H1 (cell line): ENCODE results near the gene GAPT.

Experiments used
- CHD2 ChIP-seq: IDR thresholded peaks from 2 replicates; pipeline ENCODE4 v1.6.1; 2012; ENCODE audit warnings: low read length, improper control_type of control experiment
- JUND ChIP-seq: IDR thresholded peaks from 2 replicates; pipeline ENCODE4 v1.6.1; 2011; ENCODE audit warnings: mild to moderate bottlenecking, improper control_type of control experiment, low read length
- KDM1A ChIP-seq: fragments of 200-600, 300-600 bp; sonication (generic); IDR thresholded peaks from 2 replicates; pipeline ENCODE4 v1.7.1; 2016; ENCODE audit warnings: mild to moderate bottlenecking, low read length, borderline replicate concordance
- POLR2AphosphoS5 ChIP-seq: IDR thresholded peaks from 2 replicates; pipeline ENCODE4 v1.6.1; 2011; ENCODE audit warnings: low read depth, low read length
- RXRA ChIP-seq: IDR thresholded peaks from 2 replicates; pipeline ENCODE4 v1.6.1; 2011; ENCODE audit warnings: low read depth, mild to moderate bottlenecking, low read length, moderate library complexity; ENCODE audit not compliant: insufficient read depth
- SRF ChIP-seq: IDR thresholded peaks from 2 replicates; pipeline ENCODE4 v1.6.1; 2011; ENCODE audit warnings: mild to moderate bottlenecking, low read depth, low read length, moderate library complexity
- TF ChIP-seq, protein P1 (sequence below), 3 experiments: IDR thresholded peaks; 1 replicate in 2 of 3; 2 replicates in 1 of 3; pipeline versions ENCODE4 v1.5.1 to v1.6.1; 2011; ENCODE audit warnings: low read length in 3 of 3, mild to moderate bottlenecking in 3 of 3, inconsistent platforms in 2 of 3, low read depth in 1 of 3, moderate library complexity in 1 of 3; ENCODE audit not compliant: insufficient read depth in 1 of 3; ENCODE audit errors: control extremely low read depth in 1 of 3
- TF ChIP-seq, protein P2 (sequence below): IDR thresholded peaks from 2 replicates; pipeline ENCODE4 v1.6.1; 2011; ENCODE audit warnings: low read length, improper control_type of control experiment

DNA sequence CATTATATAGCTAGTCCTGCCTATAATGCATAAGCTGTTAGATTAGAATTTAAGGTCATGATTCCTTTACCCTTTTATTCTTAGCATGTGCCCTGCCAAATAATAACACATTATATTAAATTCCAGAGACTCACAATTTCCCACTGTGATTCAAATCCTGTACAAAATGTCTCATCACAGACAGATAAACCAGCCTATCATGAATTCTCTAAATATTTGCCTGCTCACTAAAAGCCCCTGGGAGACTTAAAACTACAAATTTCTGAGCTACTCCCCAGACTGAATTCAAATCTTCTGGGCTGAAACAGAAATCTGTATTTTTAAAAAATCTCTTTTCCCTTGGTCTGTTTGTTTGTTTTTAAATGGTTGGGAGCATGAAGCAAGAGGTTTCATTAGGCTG lies 32.7 kb downstream of the GAPT start:
- no peak for TF ChIP-seq RXRA
- no peak for TF ChIP-seq JUND
- TF ChIP-seq, protein P1, sequence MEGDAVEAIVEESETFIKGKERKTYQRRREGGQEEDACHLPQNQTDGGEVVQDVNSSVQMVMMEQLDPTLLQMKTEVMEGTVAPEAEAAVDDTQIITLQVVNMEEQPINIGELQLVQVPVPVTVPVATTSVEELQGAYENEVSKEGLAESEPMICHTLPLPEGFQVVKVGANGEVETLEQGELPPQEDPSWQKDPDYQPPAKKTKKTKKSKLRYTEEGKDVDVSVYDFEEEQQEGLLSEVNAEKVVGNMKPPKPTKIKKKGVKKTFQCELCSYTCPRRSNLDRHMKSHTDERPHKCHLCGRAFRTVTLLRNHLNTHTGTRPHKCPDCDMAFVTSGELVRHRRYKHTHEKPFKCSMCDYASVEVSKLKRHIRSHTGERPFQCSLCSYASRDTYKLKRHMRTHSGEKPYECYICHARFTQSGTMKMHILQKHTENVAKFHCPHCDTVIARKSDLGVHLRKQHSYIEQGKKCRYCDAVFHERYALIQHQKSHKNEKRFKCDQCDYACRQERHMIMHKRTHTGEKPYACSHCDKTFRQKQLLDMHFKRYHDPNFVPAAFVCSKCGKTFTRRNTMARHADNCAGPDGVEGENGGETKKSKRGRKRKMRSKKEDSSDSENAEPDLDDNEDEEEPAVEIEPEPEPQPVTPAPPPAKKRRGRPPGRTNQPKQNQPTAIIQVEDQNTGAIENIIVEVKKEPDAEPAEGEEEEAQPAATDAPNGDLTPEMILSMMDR (IDR thresholded peaks at IDR 0.05; ENCODE audit: control extremely low read depth in 1 of 3, insufficient read depth in 1 of 3, low read depth in 1 of 3, low read length in 3 of 3) = no peak
- TF ChIP-seq SRF = no peak
- TF ChIP-seq KDM1A = no peak
- TF ChIP-seq, protein P2, sequence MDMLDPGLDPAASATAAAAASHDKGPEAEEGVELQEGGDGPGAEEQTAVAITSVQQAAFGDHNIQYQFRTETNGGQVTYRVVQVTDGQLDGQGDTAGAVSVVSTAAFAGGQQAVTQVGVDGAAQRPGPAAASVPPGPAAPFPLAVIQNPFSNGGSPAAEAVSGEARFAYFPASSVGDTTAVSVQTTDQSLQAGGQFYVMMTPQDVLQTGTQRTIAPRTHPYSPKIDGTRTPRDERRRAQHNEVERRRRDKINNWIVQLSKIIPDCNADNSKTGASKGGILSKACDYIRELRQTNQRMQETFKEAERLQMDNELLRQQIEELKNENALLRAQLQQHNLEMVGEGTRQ = no peak
- no peak for TF ChIP-seq POLR2AphosphoS5
- no peak for TF ChIP-seq CHD2
